Esophagus squamous epithelium (tissue), 5 donors: ENCODE measurements around the gene ROCK2. TPM values are rescaled to one million over a fixed set of nuclear protein-coding genes. Genes with fewer than 3 reads are reported as not detected.

Experiments used
- DNase-seq: peaks from one replicate; lab custom pipeline; 2025; lab: John Stamatoyannopoulos, UW
- H3K27ac ChIP-seq, 4 donors: fragments of 200-600 bp; sonication (generic); one replicate each; pipeline ENCODE4 v1.5.1; 2016 to 2019; ENCODE audit warnings: mild to moderate bottlenecking in 1 of 4
- H3K27me3 ChIP-seq, 4 donors: fragments of 200-600 bp; sonication (generic); 1 replicate in 3 of 4; 2 replicates in 1 of 4; pipeline versions ENCODE4 v1.5.1 to v1.6.0; 2017 to 2021; ENCODE audit warnings: antibody characterized with exemption in 1 of 4
- H3K36me3 ChIP-seq, 3 donors: fragments of 200-600 bp; sonication (generic); one replicate each; pipeline ENCODE4 v1.5.1; 2016 to 2019
- H3K4me1 ChIP-seq, 3 donors: fragments of 200-600 bp; sonication (generic); one replicate each; pipeline ENCODE4 v1.5.1; 2017 to 2019
- H3K4me3 ChIP-seq, 4 donors: fragments of 200-600 bp; sonication (generic); 1 replicate in 3 of 4; 2 replicates in 1 of 4; pipeline ENCODE4 v1.5.1; 2016 to 2019; ENCODE audit warnings: mild to moderate bottlenecking in 2 of 4, moderate library complexity in 1 of 4
- H3K9me3 ChIP-seq, 3 donors: fragments of 200-600 bp; sonication (generic); one replicate each; pipeline ENCODE4 v1.5.1; 2016 to 2019
- CTCF ChIP-seq, 6 experiments: fragments of 450-650 bp in 4 of 6; fragments of 200-600 bp in 2 of 6; sonication (generic) in 2 of 6; IDR thresholded peaks; one replicate each; pipeline ENCODE4 v1.5.1; 2016 to 2019; ENCODE audit warnings: antibody characterized with exemption in 6 of 6, mild to moderate bottlenecking in 4 of 6, moderate library complexity in 4 of 6
- POLR2A ChIP-seq, 4 donors: fragments of 450-650 bp; IDR thresholded peaks; one replicate each; pipeline ENCODE4 v1.6.1; 2017; ENCODE audit warnings: antibody characterized with exemption in 4 of 4, mild to moderate bottlenecking in 4 of 4, moderate library complexity in 3 of 4
- WGBS, 2 donors: methylation state at CpG; one replicate each; pipeline ENCODE4 v1.1.5; 2018; 5-methylcytosine and 5-hydroxymethylcytosine counted together
- intact Hi-C: fragments of 100-400 bp; cut with DNase I; formaldehyde crosslinking; loops from one replicate; pipeline ENCODE4 v1.15.0; 2022
- total RNA-seq, 4 donors: library from RNA; depleted of rRNA; stranded (reverse); fragments of >200 nt; gene quantifications; one replicate each; pipeline ENCODE4 v1.1.0, GENCODE V29; 2016
- donor health status: DM: yes; HTN: yes; CAD: no.

Gene ROCK2
- total RNA-seq, 4 donors from 2014 or later, result 15.2 to 50.5 (median 21.4) TPM

GRCh38 chr2:11385216-11385615, 40.8 kb upstream of the ROCK2 start:
- TF ChIP-seq POLR2A (IDR thresholded peaks at IDR 0.05) (no peak), CTCF (IDR thresholded peaks at IDR 0.05) (no peak)
- H3K4me1 ChIP-seq, result peaks cover 0 to 30% (median 13%) of the 10 kb centered on the region in 3 donors
- H3K36me3 ChIP-seq, result no peaks in the 10 kb centered on the region
- no peaks in the 10 kb centered on the region for H3K9me3 ChIP-seq
- DNase-seq, result no peak
- H3K27ac ChIP-seq, result peak overlapping the region in 3 of 4 donors; percentile 26 to 78 (median 62)
- no peak overlapping the region for H3K4me3 ChIP-seq
- no peaks in the 10 kb centered on the region for H3K27me3 ChIP-seq
- intact Hi-C loops, result no loop called here
- 81 to 83% methylated on average over 2 of the region's 2 CpGs for WGBS, 2 donors

DNA sequence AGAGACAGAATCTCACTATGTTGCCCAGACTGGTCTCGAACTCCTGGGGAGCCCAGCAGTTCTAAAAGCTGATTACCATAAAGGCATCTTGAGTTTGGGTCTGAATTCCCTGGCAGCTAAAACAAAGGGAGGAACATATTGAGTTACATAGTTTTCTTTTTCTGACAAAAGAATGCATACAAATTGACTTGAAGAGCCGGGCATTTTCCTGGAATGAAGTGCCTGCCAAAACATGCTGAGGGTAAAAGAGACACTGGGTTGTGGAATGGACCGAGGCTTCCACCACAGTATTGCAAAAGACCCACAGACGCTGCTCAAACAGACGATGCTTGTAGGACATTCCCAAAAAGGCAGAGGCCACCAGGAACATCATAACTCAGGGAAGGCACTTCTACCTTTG, 35.1 kb upstream of the ROCK2 start:
- intact Hi-C loops, result no loop called here
- H3K27me3 ChIP-seq, result no peaks in the 10 kb centered on the region
- H3K4me1 ChIP-seq, result peaks cover 8 to 48% (median 22%) of the 10 kb centered on the region in 3 donors
- H3K4me3 ChIP-seq, result no peak overlapping the region
- WGBS, 2 donors, result 26 to 43% methylated on average over 5 of the region's 5 CpGs
- H3K9me3 ChIP-seq, result no peaks in the 10 kb centered on the region
- no peaks in the 10 kb centered on the region for H3K36me3 ChIP-seq
- TF ChIP-seq POLR2A (IDR thresholded peaks at IDR 0.05) (no peak), CTCF (IDR thresholded peaks at IDR 0.05) (no peak)
- no peak for DNase-seq
- peak overlapping the region; percentile 74 to 87 (median 85) for H3K27ac ChIP-seq

GRCh38 chr2:11377928-11378545, 33.6 kb upstream of the ROCK2 start:
- DNase-seq, result no peak
- Histone ChIP-seq H3K27me3 (no peaks in the 10 kb centered on the region), H3K36me3 (no peaks in the 10 kb centered on the region), H3K9me3 (no peaks in the 10 kb centered on the region), H3K4me1 (peaks cover 13 to 63% (median 26%) of the 10 kb centered on the region in 3 donors), H3K27ac (peak overlapping the region; percentile 74 to 87 (median 85)), H3K4me3 (peak overlapping the region in 1 of 4 donors; percentile 37)
- TF ChIP-seq CTCF (IDR thresholded peaks at IDR 0.05), result no peak
- no peak for TF ChIP-seq POLR2A (IDR thresholded peaks at IDR 0.05)
- 55 to 66% methylated on average over 11 to 12 of the region's 12 CpGs for WGBS, 2 donors
- intact Hi-C loops, result no loop called here

- no peak for DNase-seq
- TF ChIP-seq POLR2A (IDR thresholded peaks at IDR 0.05) (no peak), CTCF (IDR thresholded peaks at IDR 0.05) (no peak)
- intact Hi-C loops, result no loop called here
- Histone ChIP-seq H3K27me3 (no peaks in the 10 kb centered on the region), H3K27ac (peak overlapping the region; percentile 56 to 92 (median 86)), H3K36me3 (no peaks in the 10 kb centered on the region), H3K9me3 (no peaks in the 10 kb centered on the region), H3K4me1 (peaks cover 13 to 65% (median 26%) of the 10 kb centered on the region in 3 donors), H3K4me3 (no peak overlapping the region)
- WGBS, 2 donors, result 82 to 87% methylated on average over 6 to 7 of the region's 7 CpGs
These were observed 31.6 kb upstream of the ROCK2 start for GRCh38 chr2:11376071-11376470.

GRCh38 chr2:11375689-11376027, 31.2 kb upstream of the ROCK2 start:
- H3K27ac ChIP-seq, result peak overlapping the region; percentile 56 to 92 (median 86)
- no peak for DNase-seq
- WGBS, 2 donors, result 20 to 73% methylated on average over 1 to 7 of the region's 7 CpGs
- intact Hi-C loops, result no loop called here
- TF ChIP-seq POLR2A (IDR thresholded peaks at IDR 0.05), result no peak
- H3K27me3 ChIP-seq, result no peaks in the 10 kb centered on the region
- no peak overlapping the region for H3K4me3 ChIP-seq
- no peaks in the 10 kb centered on the region for H3K36me3 ChIP-seq
- no peaks in the 10 kb centered on the region for H3K9me3 ChIP-seq
- peaks cover 13 to 68% (median 26%) of the 10 kb centered on the region in 3 donors for H3K4me1 ChIP-seq
